ENCODE data around the gene PSMB9.
"Not testable (repeated sequence)": the region's sequence is repeated elsewhere in the genome, so short reads cannot be mapped to it uniquely, and the experiment has no call there.

- TF ChIP-seq, protein P1, sequence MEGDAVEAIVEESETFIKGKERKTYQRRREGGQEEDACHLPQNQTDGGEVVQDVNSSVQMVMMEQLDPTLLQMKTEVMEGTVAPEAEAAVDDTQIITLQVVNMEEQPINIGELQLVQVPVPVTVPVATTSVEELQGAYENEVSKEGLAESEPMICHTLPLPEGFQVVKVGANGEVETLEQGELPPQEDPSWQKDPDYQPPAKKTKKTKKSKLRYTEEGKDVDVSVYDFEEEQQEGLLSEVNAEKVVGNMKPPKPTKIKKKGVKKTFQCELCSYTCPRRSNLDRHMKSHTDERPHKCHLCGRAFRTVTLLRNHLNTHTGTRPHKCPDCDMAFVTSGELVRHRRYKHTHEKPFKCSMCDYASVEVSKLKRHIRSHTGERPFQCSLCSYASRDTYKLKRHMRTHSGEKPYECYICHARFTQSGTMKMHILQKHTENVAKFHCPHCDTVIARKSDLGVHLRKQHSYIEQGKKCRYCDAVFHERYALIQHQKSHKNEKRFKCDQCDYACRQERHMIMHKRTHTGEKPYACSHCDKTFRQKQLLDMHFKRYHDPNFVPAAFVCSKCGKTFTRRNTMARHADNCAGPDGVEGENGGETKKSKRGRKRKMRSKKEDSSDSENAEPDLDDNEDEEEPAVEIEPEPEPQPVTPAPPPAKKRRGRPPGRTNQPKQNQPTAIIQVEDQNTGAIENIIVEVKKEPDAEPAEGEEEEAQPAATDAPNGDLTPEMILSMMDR (IDR thresholded peaks at IDR 0.05) = not testable (repeated sequence)
- not testable (repeated sequence) for TF ChIP-seq POLR2A, POLR2AphosphoS5 (IDR thresholded peaks at IDR 0.05)
Measured at GRCh38 chr6:32880962-32881361, 27.0 kb downstream of the PSMB9 start.
